ENCODE results near the gene SIL1. TPM values are rescaled to one million over a fixed set of nuclear protein-coding genes. Genes with fewer than 3 reads are reported as not detected.
A peak's percentile ranks its signal among the peaks of the same experiment; 100 is the strongest.

Gene SIL1
- total and polyA plus RNA-seq, 9 of the 15 experiments (the other 6 are each of a cell fraction or from before 2014, with no cell fraction given), result 1.3 to 30.5 (median 18.1) TPM

DNA sequence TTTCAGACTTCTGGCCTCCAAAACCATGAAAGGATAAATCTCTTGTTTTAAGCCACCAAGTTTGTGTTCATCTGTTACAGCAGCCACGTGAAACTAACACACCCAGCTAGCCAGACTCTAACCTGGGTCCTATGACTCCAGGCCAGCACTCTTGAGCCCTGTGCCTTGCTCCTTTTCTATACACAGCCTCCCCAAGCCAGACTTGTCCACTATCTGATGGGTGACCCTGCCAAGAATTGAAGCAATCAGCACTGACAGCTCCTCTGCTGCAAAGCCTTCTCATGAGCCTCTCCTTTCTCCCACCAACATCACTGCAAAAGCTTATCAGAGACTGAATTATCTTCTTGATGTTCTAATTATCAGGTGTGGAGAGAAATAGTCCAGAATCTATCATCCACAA is 41.4 kb downstream of the SIL1 start:
- 0 out of 2 replicates have a peak, but pooled peaks cover 9% of the 10 kb centered on the region for H4K20me1 ChIP-seq (replicated peaks; ENCODE audit: control insufficient read depth, insufficient read depth, low read length)
- DNase-seq (ENCODE audit: extremely low read depth in 1 of 4, low spot score in 3 of 4) (no peak), FAIRE-seq (no peak), ATAC-seq (peak; percentile 45; the same call in 1 of the 3 replicates)
- POLR2A ChIA-PET, result no interaction called here
- peaks cover 0 to 3% of the 10 kb centered on the region in 2 experiments; a peak in 2 of 5 replicates for H3K4me1 ChIP-seq (replicated peaks in 1 of 2; ENCODE audit: control insufficient read depth in 2 of 2, insufficient read depth in 2 of 2, low read length in 2 of 2)
- no peaks in the 10 kb centered on the region for H3K9me3 ChIP-seq (replicated peaks; ENCODE audit: control insufficient read depth, insufficient read depth, low read depth, low read length)
- H3K27ac ChIP-seq (ENCODE audit: extremely low read depth, low read depth, low read length), result no peak overlapping the region
- no peaks in the 10 kb centered on the region for H3K9me1 ChIP-seq (ENCODE audit: control insufficient read depth, insufficient read depth, low read length)
- no peak overlapping the region for H3K9ac ChIP-seq (ENCODE audit: insufficient read depth in 1 of 2, low read depth in 2 of 2, low read length in 2 of 2)
- no peaks in the 10 kb centered on the region for H3K79me2 ChIP-seq (ENCODE audit: control insufficient read depth, insufficient read depth, low read length)
- in situ Hi-C loops (cut with MboI) (no loop called here), intact Hi-C loops (cut with micrococcal nuclease) (no loop called here)
- 9% methylated on average over 1 of the region's 1 CpG for WGBS (ENCODE audit: insufficient coverage, low coverage, missing lambda C conversion rate)
- no peaks in the 10 kb centered on the region for H3K27me3 ChIP-seq (ENCODE audit: control insufficient read depth in 2 of 2, insufficient read depth in 2 of 2, low read length in 2 of 2)
- H3K4me3 ChIP-seq, result no peak overlapping the region
- CTCF ChIA-PET (ENCODE audit: low intra/inter-chr PET ratio), result no interaction called here
- no peaks in the 10 kb centered on the region for H3K36me3 ChIP-seq (ENCODE audit: control insufficient read depth, insufficient read depth, low read length)
- BruUV-seq (replicated peaks), result no TSS peak
- H3K4me2 ChIP-seq (ENCODE audit: insufficient read depth, low read length), result no peak overlapping the region
- no peak overlapping the region for H2AFZ ChIP-seq (ENCODE audit: low read depth, low read length)
- TF ChIP-seq PHF20 (IDR thresholded peaks at IDR 0.05; ENCODE audit: partially characterized antibody) (no peak), RBM34 (IDR thresholded peaks at IDR 0.05; ENCODE audit: borderline replicate concordance, insufficient read depth, low read length) (no peak), CREBBP (IDR thresholded peaks at IDR 0.05; ENCODE audit: low read depth, low read length) (no peak), OTX1 (CRISPR knock-in tag; IDR thresholded peaks at IDR 0.05) (no peak), TAF7 (tag; IDR thresholded peaks at IDR 0.05) (no peak), ZNF324 (CRISPR knock-in tag; IDR thresholded peaks at IDR 0.05) (no peak), BRCA1 (IDR thresholded peaks at IDR 0.05) (no peak), BRCA1 (CRISPR knock-in tag; IDR thresholded peaks at IDR 0.05) (no peak), GTF2F1 (IDR thresholded peaks at IDR 0.05; ENCODE audit: low read depth, low read length) (no peak), PHF21A (IDR thresholded peaks at IDR 0.05; ENCODE audit: borderline replicate concordance, low read depth) (no peak), THRAP3 (IDR thresholded peaks at IDR 0.05; ENCODE audit: borderline replicate concordance) (no peak), ZBTB7A (IDR thresholded peaks at IDR 0.05; ENCODE audit: borderline replicate concordance, control insufficient read depth, low read depth, low read length) (no peak), SUPT5H (IDR thresholded peaks at IDR 0.05) (no peak), ZNF134 (CRISPR knock-in tag; conservative IDR thresholded peaks at IDR 0.05) (no peak)
- TF ChIP-seq, protein P1, sequence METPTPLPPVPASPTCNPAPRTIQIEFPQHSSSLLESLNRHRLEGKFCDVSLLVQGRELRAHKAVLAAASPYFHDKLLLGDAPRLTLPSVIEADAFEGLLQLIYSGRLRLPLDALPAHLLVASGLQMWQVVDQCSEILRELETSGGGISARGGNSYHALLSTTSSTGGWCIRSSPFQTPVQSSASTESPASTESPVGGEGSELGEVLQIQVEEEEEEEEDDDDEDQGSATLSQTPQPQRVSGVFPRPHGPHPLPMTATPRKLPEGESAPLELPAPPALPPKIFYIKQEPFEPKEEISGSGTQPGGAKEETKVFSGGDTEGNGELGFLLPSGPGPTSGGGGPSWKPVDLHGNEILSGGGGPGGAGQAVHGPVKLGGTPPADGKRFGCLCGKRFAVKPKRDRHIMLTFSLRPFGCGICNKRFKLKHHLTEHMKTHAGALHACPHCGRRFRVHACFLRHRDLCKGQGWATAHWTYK (CRISPR knock-in tag; IDR thresholded peaks at IDR 0.05), result no peak
- TF ChIP-seq, protein P2, sequence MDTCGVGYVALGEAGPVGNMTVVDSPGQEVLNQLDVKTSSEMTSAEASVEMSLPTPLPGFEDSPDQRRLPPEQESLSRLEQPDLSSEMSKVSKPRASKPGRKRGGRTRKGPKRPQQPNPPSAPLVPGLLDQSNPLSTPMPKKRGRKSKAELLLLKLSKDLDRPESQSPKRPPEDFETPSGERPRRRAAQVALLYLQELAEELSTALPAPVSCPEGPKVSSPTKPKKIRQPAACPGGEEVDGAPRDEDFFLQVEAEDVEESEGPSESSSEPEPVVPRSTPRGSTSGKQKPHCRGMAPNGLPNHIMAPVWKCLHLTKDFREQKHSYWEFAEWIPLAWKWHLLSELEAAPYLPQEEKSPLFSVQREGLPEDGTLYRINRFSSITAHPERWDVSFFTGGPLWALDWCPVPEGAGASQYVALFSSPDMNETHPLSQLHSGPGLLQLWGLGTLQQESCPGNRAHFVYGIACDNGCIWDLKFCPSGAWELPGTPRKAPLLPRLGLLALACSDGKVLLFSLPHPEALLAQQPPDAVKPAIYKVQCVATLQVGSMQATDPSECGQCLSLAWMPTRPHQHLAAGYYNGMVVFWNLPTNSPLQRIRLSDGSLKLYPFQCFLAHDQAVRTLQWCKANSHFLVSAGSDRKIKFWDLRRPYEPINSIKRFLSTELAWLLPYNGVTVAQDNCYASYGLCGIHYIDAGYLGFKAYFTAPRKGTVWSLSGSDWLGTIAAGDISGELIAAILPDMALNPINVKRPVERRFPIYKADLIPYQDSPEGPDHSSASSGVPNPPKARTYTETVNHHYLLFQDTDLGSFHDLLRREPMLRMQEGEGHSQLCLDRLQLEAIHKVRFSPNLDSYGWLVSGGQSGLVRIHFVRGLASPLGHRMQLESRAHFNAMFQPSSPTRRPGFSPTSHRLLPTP (IDR thresholded peaks at IDR 0.05; ENCODE audit: borderline replicate concordance, extremely low read depth, insufficient read length), result no peak
- TF ChIP-seq, protein P3, sequence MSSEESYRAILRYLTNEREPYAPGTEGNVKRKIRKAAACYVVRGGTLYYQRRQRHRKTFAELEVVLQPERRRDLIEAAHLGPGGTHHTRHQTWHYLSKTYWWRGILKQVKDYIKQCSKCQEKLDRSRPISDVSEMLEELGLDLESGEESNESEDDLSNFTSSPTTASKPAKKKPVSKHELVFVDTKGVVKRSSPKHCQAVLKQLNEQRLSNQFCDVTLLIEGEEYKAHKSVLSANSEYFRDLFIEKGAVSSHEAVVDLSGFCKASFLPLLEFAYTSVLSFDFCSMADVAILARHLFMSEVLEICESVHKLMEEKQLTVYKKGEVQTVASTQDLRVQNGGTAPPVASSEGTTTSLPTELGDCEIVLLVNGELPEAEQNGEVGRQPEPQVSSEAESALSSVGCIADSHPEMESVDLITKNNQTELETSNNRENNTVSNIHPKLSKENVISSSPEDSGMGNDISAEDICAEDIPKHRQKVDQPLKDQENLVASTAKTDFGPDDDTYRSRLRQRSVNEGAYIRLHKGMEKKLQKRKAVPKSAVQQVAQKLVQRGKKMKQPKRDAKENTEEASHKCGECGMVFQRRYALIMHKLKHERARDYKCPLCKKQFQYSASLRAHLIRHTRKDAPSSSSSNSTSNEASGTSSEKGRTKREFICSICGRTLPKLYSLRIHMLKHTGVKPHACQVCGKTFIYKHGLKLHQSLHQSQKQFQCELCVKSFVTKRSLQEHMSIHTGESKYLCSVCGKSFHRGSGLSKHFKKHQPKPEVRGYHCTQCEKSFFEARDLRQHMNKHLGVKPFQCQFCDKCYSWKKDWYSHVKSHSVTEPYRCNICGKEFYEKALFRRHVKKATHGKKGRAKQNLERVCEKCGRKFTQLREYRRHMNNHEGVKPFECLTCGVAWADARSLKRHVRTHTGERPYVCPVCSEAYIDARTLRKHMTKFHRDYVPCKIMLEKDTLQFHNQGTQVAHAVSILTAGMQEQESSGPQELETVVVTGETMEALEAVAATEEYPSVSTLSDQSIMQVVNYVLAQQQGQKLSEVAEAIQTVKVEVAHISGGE (CRISPR knock-in tag; IDR thresholded peaks at IDR 0.05), result no peak
